HT1080 (cell line): ENCODE results near the gene SGK2. TPM values are rescaled to one million over a fixed set of nuclear protein-coding genes. Genes with fewer than 3 reads are reported as not detected.

Experiments used
- DNase-seq: peaks from one replicate; pipeline ENCODE4 v3.0.0-alpha.2; 2015; ENCODE audit warnings: low read depth
- total RNA-seq: library from RNA; depleted of rRNA; stranded (reverse); fragments of >200 nt; shearing (Covaris generic); gene quantifications from 2 replicates; pipeline ENCODE4 v1.2.3, GENCODE V29; 2014

SGK2 gene
- total RNA-seq, 1 experiment from 2014 or later = not detected

DNA sequence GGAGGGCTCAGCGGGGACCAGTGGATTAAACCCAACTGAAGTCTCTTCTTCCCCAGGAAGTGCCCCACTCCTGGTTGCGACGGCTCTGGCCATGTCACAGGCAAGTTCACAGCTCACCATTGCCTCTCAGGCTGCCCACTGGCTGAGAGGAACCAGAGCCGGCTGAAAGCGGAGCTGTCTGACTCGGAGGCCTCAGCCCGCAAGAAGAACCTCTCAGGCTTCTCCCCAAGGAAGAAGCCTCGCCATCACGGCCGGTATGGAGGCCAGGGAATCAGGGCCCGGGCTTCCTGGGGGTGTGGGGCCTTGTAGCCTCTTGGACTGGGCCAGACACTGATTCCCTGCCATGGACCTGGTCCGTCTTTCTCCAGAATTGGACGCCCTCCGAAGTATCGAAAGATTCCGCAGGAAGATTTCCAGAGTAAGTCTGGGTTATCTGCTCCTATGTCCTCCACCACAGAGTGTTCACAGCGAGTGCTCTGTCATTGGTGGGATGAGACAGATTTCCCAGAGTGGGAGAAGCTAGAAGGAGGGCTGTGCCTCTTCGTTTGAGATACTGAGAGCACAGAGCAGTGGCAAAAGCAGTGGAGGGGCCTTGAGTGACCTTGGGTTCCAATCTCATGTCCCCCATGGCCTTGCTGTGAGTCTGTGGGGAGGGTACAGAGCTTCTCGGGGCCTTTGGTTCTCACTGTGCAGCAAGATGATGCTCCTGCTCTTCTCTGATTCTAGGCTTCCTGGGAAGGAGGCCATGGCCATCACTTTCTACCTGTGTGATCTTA is 22.6 kb upstream of the SGK2 start:
- no peak for DNase-seq

DNA sequence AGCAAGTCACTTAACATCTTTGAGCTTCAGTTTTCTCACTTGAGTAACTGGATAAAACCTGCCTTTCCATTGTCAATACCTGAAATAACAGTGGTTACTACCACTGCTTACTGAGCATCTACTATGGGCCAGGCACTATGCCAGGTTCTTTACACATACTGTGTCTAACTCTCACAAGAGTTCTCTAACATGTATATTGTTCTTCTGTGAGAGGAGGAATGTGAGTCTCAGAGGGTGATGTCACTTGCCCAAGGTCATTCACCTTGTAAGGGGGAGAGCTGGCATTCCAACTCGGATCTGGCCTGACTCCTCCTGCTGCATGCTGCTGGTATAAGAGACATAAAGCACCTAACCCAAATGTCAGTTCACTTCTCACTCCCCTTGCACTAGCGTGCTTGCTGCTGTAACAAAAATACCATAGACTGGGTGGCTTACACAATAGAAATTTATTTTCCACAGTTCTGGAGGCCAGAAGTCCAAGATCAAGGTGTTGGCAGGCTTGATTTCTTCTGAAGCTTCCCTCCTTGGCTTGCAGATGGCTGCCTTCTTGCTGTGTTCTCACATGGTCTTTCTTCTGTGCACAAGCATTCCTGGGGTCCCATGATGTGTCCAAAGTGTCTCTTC is 21.9 kb upstream of the SGK2 start:
- no peak for DNase-seq

- no peak for DNase-seq
Measured at GRCh38 chr20:43537921-43538877, 20.6 kb upstream of the SGK2 start.

- no peak for DNase-seq
Measured at GRCh38 chr20:43538878-43539700, 19.7 kb upstream of the SGK2 start.

DNA sequence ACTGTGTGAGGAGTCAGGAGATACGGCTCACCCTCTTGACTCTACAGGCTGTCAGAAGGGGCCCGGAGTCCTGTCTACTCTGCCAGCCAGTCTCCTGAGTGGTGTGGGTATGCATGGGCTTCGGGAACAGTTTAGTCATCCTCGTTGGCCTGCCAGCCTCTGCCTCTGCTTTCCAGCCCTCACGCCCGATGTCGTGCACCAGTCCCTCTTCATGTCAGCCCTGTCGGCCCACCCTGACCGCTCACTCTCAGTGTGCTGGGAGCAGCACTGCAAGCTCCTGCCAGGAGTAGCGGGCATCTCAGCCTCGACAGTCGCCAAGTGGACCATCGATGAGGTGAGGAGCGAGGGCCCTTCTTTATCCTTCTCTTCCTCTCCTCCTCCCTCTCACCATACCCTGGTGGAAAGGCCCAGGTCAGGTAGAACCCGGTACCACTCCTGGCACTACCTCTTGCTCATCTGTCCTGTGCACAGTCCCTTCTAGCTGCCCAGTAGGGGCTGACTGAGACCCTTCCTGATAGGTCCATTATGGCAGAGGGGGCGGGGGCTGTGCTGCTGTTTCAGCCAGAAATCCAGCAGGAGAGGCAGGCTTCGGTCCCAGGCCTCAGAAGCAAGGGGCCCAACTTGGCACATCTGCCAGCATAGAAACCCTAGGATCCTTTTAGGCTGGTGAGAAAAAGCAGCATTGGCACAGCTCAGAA is 18.7 kb upstream of the SGK2 start:
- no peak for DNase-seq

GRCh38 chr20:43540673-43541060 is 18.2 kb upstream of the SGK2 start:
- no peak for DNase-seq

DNA sequence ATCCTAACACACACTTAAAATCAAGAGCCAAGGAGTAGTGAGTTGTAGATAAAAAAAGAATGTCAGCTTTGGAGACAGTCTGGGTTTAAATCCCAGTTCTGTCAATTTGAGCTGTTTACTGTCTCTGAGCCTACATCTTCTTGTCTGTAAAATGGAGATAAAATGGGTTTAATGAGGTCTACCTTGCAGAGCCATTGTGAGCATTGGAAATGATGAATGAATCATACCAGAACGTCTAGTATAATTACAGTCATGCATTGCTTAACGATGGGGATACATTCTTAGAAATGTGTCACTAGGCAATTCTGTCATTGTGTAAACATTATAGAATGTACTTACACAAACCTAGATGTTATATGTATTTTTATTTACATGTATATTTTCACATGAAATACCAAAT is 17.6 kb upstream of the SGK2 start:
- no peak for DNase-seq

DNA sequence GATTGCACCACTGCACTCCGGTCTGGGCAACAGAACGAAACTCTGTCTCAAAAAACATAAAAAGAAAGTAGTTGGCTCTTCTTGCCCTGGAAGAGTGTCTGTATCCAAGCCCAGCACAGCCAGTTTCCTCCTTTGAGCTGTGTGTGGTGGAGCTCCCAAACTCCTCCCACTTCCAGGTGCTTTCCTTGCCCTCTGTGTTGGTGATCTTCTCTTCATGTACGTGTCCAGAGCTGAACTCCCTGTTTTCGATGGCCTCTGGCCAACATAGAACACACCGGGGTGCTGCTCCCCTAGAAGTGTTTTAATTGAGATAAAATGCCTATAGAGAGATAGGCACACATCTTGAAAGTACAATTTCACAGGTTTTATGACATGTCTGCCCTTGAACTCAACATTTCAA is 16.7 kb upstream of the SGK2 start:
- no peak for DNase-seq

DNA sequence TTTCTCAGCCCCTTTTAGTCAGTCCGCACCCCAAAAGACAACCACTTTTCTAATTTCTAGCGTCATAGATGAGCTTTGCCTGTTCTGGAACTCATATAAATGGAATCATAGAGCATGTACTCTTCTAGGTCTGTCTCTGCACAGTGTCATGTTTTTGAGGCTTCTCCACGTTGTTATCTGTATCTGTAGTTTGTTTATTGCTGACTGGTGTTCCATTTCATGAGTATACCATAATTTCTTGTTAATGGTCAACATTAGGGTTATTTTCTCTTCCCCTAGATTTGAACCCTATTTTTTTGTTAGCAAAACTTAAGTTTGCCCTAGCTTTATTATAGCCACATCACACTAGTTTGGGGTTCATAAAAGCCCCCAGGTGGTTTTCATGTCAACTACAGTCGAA is 16.2 kb upstream of the SGK2 start:
- no peak for DNase-seq

- DNase-seq = no peak
Measured at GRCh38 chr20:43543138-43543537, 15.7 kb upstream of the SGK2 start.

GRCh38 chr20:43544501-43544900 is 14.3 kb upstream of the SGK2 start:
- DNase-seq = no peak

DNA sequence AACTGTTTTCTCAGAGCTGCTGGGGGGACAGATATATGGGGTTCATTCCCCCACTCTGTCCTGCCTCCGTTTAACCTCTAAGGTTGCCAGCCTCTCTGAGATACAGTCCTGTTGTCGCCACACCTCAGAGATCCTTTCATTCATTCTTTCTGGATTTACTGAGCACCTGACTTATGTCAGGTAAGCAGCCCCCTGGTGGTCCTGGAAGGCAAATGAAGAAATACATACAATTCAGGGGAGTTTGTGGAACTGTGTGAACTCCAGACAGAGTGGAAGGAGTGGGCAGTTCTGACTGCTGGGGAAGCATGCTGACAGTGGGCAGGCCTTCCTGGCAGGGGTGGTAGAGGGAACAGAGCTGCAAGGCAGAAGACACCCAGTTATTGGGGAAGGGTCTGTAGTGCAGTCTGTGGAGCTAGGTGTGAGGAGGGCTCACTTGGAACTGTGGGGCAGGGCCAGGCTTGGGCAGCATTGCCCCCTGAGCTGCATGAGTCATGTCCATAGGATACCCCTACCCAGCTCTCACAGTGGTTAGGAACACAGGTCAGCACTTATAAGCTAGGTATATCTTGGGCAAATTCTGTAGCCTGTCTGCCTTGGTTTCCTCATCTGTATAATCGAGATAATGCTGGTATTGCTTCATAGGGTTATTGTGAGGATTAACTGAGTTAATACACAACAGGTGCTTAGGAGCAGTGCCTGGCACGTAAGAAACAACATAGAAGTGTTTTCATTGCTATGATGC is 12.8 kb upstream of the SGK2 start:
- DNase-seq = no peak

- no peak for DNase-seq
Measured at GRCh38 chr20:43548273-43548880, 10.4 kb upstream of the SGK2 start.

GRCh38 chr20:43549416-43550065 is 9.3 kb upstream of the SGK2 start:
- DNase-seq = no peak

DNA sequence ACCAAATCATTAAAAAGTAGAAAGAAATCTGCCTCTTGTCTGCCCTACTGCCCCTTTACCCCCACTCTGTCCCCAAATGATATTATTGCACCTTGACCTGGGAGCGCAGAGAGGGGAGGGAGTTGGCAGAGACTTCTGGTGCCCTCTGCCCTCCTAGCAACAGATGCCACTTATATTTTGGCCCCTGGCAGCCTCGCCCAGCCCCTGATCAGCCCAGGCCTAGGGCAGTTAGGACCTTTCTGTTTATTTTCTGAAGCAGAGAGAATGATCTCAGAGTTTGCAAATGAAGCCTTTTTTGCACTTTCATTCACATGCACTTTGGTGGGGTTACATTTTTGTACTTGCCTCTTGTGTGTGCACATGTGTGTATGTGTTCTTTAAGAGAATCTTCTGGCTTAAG is 8.4 kb upstream of the SGK2 start:
- no peak for DNase-seq

GRCh38 chr20:43554369-43554768 is 4.5 kb upstream of the SGK2 start:
- no peak for DNase-seq

DNA sequence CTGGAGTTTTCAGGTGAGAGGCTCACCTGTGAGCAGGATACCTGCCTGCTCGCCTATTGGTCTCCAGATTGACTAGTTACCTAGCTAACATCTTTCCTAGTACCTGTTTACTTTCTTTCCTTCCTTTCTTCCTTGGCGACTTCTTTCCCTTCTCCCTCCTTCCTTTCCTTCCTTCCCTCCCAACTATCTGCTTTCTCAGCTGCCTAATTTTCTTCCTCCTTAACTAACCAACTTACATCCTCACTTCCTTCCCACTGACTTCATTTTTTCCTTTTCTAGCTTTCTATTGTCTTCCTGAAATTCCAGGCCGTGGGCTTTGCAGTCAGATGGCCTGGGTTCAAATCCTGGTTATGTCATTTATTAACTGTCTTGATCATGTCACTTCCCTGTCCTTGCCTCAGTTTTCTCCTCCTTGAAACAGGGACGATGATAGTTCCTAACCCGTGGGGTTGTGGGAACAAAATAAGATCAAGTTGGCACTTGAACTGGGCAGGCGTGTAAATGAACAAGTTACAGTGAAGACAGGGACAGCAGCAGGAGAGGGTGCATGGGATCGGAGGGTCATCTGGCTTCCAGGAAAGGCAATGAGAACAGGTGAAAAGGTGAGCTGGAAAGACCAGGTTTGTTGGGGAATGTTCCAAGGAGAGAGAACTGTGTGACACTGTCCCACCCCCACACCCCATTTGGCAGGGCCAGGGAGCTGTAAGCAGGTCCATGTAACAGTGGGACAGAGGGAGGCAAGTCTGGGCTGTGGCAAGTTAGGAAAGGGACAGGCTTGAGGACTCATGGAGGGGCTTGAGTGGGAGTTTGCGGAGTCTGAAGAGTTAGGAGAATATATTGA is 540 bp downstream of the SGK2 start:
- no peak for DNase-seq

DNA sequence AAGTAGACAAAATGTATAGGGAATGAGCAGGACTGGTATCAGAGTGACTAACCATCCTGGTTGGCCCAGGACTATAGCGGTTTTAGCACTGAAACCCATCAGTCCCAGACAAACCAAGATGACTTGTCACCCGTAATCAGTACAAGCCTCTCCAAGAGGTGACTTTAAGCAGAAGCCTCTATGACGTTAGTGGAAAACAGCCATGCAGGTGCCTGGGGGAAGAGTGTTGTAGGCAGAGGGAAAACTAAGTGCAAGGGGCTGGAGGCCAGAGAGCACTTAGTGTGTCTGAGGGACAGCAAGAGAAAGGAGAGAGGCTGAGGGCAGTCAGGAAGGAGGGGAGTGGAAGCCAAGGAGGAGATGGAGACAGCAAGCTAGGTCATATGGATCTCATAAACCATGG is 2.1 kb downstream of the SGK2 start:
- no peak for DNase-seq
